Neural cell (in vitro differentiated cells): ENCODE measurements around the gene LAMTOR3. TPM values are rescaled to one million over a fixed set of nuclear protein-coding genes. Genes with fewer than 3 reads are reported as not detected.

ENCODE experiments used
- H2AFZ ChIP-seq: fragments of 200-600, 300-800 bp; sonication (generic), shearing (Covaris generic); 2 replicates; pipeline ENCODE4 v1.6.0; 2014; ENCODE audit warnings: low read depth, mild to moderate bottlenecking, antibody characterized with exemption, low read length, moderate library complexity
- H3F3A ChIP-seq: fragments of 200-600 bp; shearing (Covaris generic); 2 replicates; pipeline ENCODE4 v1.6.1; 2016; ENCODE audit warnings: mild to moderate bottlenecking, moderate library complexity, mixed read lengths, antibody characterized with exemption, low read length; ENCODE audit not compliant: insufficient read depth, poor library complexity, severe bottlenecking
- H3K27ac ChIP-seq: fragments of 200-600, 300-800 bp; sonication (generic), shearing (Covaris generic); 2 replicates; pipeline ENCODE4 v1.5.1; 2014; ENCODE audit warnings: mild to moderate bottlenecking, low read length, moderate library complexity
- H3K27me3 ChIP-seq: fragments of 300-800, 200-600 bp; sonication (generic), shearing (Covaris generic); 2 replicates; pipeline ENCODE4 v1.6.0; 2014; ENCODE audit warnings: mild to moderate bottlenecking, low read depth, low read length, moderate library complexity; ENCODE audit not compliant: insufficient read depth
- H3K36me3 ChIP-seq: fragments of 300-800, 200-600 bp; sonication (generic), shearing (Covaris generic); 2 replicates; pipeline ENCODE4 v1.5.1; 2014; ENCODE audit warnings: mild to moderate bottlenecking, antibody characterized with exemption, low read length, moderate library complexity; ENCODE audit not compliant: insufficient read depth
- H3K4me2 ChIP-seq: fragments of 300-800, 200-600 bp; sonication (generic), shearing (Covaris generic); 2 replicates; pipeline ENCODE4 v1.6.0; 2014; ENCODE audit warnings: mild to moderate bottlenecking, low read length
- H3K4me3 ChIP-seq: fragments of 300-800, 200-600 bp; sonication (generic), shearing (Covaris generic); 2 replicates; pipeline ENCODE4 v1.5.1; 2014; ENCODE audit warnings: mild to moderate bottlenecking, low read length, moderate library complexity
- H3K79me2 ChIP-seq: fragments of 200-600 bp; shearing (Covaris generic); replicated peaks from 2 replicates; pipeline ENCODE4 v1.6.0; 2014; ENCODE audit warnings: mild to moderate bottlenecking, low read length, moderate library complexity; ENCODE audit not compliant: insufficient read depth
- H3K9ac ChIP-seq: fragments of 300-800, 200-600 bp; sonication (generic), shearing (Covaris generic); 2 replicates; pipeline ENCODE4 v1.6.1; 2016; ENCODE audit warnings: mild to moderate bottlenecking, low read length, mixed read lengths
- H3K9me2 ChIP-seq: fragments of 200-600 bp; shearing (Covaris generic); 2 replicates; pipeline ENCODE4 v1.6.1; 2016; ENCODE audit warnings: mild to moderate bottlenecking, low read length, mixed read lengths; ENCODE audit not compliant: insufficient read depth
- H3K9me3 ChIP-seq: fragments of 200-600, 300-800 bp; sonication (generic), shearing (Covaris generic); 2 replicates; pipeline ENCODE4 v1.6.1; 2016; ENCODE audit warnings: mild to moderate bottlenecking, mixed run types, low read length, moderate library complexity, mixed read lengths
- H4K20me1 ChIP-seq: fragments of 200-600 bp; shearing (Covaris generic); 2 replicates; pipeline ENCODE4 v1.6.1; 2016; ENCODE audit warnings: mild to moderate bottlenecking, mixed run types; ENCODE audit not compliant: insufficient read depth
- CTCF ChIP-seq: fragments of 450-650 bp; IDR thresholded peaks from 2 replicates; pipeline ENCODE4 v1.5.1; 2014; ENCODE audit warnings: antibody characterized with exemption, mild to moderate bottlenecking, moderate library complexity; ENCODE audit not compliant: poor library complexity, severe bottlenecking
- EP300 ChIP-seq: fragments of 450-650 bp; conservative IDR thresholded peaks from 2 replicates; pipeline ENCODE4 v1.6.1; 2014; ENCODE audit warnings: antibody characterized with exemption, mild to moderate bottlenecking, moderate library complexity; ENCODE audit not compliant: poor library complexity, severe bottlenecking
- EZH2 ChIP-seq: fragments of 200-600, 300-800 bp; shearing (Covaris generic), sonication (generic); IDR thresholded peaks from 2 replicates; pipeline ENCODE4 v1.6.1; 2014; ENCODE audit warnings: antibody characterized with exemption, low read length, borderline replicate concordance, mild to moderate bottlenecking; ENCODE audit not compliant: insufficient read depth, poor library complexity, severe bottlenecking
- MXI1 ChIP-seq: fragments of 450-650 bp; conservative IDR thresholded peaks from 2 replicates; pipeline ENCODE4 v1.6.1; 2014; ENCODE audit warnings: antibody characterized with exemption, mild to moderate bottlenecking; ENCODE audit not compliant: poor library complexity, severe bottlenecking
- POLR2AphosphoS5 ChIP-seq: IDR thresholded peaks from 2 replicates; pipeline ENCODE4 v1.6.1; 2012
- RAD21 ChIP-seq: fragments of 450-650 bp; conservative IDR thresholded peaks from 2 replicates; pipeline ENCODE4 v1.6.1; 2014; ENCODE audit warnings: antibody characterized with exemption, mild to moderate bottlenecking, moderate library complexity
- SMC3 ChIP-seq: fragments of 450-650 bp; conservative IDR thresholded peaks from 2 replicates; pipeline ENCODE4 v1.6.1; 2014; ENCODE audit warnings: antibody characterized with exemption, mild to moderate bottlenecking, moderate library complexity; ENCODE audit not compliant: poor library complexity
- TAF1 ChIP-seq: IDR thresholded peaks from 2 replicates; pipeline ENCODE4 v1.6.1; 2012; ENCODE audit warnings: low read depth
- polyA plus RNA-seq: library from polyadenylated mRNA; depleted of rRNA; stranded (reverse); fragments of >200 nt; gene quantifications from 2 replicates; pipeline ENCODE4 v1.2.3, GENCODE V29; 2014
- TF ChIP-seq, protein P1 (sequence below): IDR thresholded peaks from 2 replicates; pipeline ENCODE4 v1.6.1; 2012; ENCODE audit warnings: borderline replicate concordance

The LAMTOR3 gene
- polyA plus RNA-seq, 1 donor from 2014 or later, result 203 TPM

DNA sequence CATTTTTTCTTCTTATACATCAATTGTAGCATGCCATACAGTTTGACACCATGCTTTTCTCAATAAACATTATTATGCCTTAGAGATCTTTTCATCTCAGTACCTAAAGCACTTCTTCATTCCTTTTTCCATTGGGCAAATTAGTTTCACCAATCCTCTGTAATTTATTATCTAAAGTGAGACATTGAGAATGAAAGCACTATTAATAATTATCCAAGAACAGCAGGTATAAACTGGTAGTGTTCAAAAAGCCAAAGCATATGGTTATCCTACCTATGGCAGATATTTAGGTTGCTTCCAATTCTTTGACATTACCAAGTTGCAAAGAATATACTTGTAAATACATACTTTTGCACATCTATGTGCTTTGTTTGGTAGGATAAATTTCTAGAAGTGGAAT, 15.6 kb downstream of the LAMTOR3 start:
- Histone ChIP-seq H3K79me2 (no peaks in the 10 kb centered on the region), H3F3A (no peaks in the 10 kb centered on the region), H3K27ac (no peak overlapping the region), H3K9me2 (no peaks in the 10 kb centered on the region), H3K27me3 (no peaks in the 10 kb centered on the region), H3K4me3 (no peak overlapping the region), H2AFZ (no peak overlapping the region), H3K36me3 (peaks cover 14% of the 10 kb centered on the region), H3K4me2 (no peak overlapping the region), H4K20me1 (no peaks in the 10 kb centered on the region), H3K9me3 (no peaks in the 10 kb centered on the region), H3K9ac (no peak overlapping the region)
- TF ChIP-seq EP300, result no peak
- TF ChIP-seq MXI1, result no peak

DNA sequence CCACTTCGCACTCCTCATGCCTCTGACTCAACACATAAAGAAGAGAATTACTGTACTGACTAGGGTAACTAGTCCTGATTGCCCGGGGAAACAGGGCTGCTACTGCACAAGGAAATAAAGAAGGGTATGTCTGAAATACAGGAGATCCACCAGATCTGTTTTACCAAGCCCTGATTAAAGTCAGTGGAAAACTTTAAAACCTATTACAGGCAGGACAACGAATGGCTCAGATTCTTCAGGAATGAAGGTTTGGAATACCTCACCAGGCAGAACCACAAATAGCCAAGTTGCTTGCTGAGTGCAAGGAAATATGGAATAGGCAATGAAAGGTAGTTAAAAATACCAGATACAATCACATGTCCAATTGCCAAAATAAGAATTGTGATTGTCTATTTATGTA, 17.3 kb downstream of the LAMTOR3 start:
- no peak overlapping the region for H3K4me3 ChIP-seq
- H3K79me2 ChIP-seq, result no peaks in the 10 kb centered on the region
- no peak overlapping the region for H3K4me2 ChIP-seq
- no peak overlapping the region for H3K27ac ChIP-seq
- H4K20me1 ChIP-seq, result no peaks in the 10 kb centered on the region
- TF ChIP-seq CTCF (no peak), EZH2 (no peak), SMC3 (no peak), POLR2AphosphoS5 (no peak), MXI1 (no peak), TAF1 (no peak), EP300 (no peak), RAD21 (no peak)
- TF ChIP-seq, protein P1, sequence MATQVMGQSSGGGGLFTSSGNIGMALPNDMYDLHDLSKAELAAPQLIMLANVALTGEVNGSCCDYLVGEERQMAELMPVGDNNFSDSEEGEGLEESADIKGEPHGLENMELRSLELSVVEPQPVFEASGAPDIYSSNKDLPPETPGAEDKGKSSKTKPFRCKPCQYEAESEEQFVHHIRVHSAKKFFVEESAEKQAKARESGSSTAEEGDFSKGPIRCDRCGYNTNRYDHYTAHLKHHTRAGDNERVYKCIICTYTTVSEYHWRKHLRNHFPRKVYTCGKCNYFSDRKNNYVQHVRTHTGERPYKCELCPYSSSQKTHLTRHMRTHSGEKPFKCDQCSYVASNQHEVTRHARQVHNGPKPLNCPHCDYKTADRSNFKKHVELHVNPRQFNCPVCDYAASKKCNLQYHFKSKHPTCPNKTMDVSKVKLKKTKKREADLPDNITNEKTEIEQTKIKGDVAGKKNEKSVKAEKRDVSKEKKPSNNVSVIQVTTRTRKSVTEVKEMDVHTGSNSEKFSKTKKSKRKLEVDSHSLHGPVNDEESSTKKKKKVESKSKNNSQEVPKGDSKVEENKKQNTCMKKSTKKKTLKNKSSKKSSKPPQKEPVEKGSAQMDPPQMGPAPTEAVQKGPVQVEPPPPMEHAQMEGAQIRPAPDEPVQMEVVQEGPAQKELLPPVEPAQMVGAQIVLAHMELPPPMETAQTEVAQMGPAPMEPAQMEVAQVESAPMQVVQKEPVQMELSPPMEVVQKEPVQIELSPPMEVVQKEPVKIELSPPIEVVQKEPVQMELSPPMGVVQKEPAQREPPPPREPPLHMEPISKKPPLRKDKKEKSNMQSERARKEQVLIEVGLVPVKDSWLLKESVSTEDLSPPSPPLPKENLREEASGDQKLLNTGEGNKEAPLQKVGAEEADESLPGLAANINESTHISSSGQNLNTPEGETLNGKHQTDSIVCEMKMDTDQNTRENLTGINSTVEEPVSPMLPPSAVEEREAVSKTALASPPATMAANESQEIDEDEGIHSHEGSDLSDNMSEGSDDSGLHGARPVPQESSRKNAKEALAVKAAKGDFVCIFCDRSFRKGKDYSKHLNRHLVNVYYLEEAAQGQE, result no peak
- H3K27me3 ChIP-seq, result no peaks in the 10 kb centered on the region
- no peaks in the 10 kb centered on the region for H3F3A ChIP-seq
- peaks cover 9% of the 10 kb centered on the region for H3K36me3 ChIP-seq
- H3K9ac ChIP-seq, result no peak overlapping the region
- H3K9me2 ChIP-seq, result no peaks in the 10 kb centered on the region
- no peaks in the 10 kb centered on the region for H3K9me3 ChIP-seq
- H2AFZ ChIP-seq, result no peak overlapping the region

- Histone ChIP-seq H3K9ac (no peak overlapping the region), H4K20me1 (no peaks in the 10 kb centered on the region), H3K9me2 (no peaks in the 10 kb centered on the region), H2AFZ (no peak overlapping the region), H3F3A (no peaks in the 10 kb centered on the region), H3K4me3 (no peak overlapping the region), H3K4me2 (no peak overlapping the region), H3K9me3 (no peaks in the 10 kb centered on the region), H3K36me3 (no peaks in the 10 kb centered on the region), H3K27ac (no peak overlapping the region), H3K27me3 (no peaks in the 10 kb centered on the region), H3K79me2 (no peaks in the 10 kb centered on the region)
- no peak for TF ChIP-seq MXI1
- TF ChIP-seq CTCF, result no peak
- no peak for TF ChIP-seq EP300
- TF ChIP-seq SMC3, result no peak
- TF ChIP-seq, protein P1, result no peak
- no peak for TF ChIP-seq RAD21
- no peak for TF ChIP-seq TAF1
- TF ChIP-seq EZH2, result no peak
- no peak for TF ChIP-seq POLR2AphosphoS5
Measured at GRCh38 chr4:99875071-99875470, 19.2 kb downstream of the LAMTOR3 start.
